Brain pericyte (primary cell): Measurements from ENCODE around the gene HOTAIR.

Source experiments
- DNase-seq: peaks from one replicate; pipeline ENCODE4 v3.0.0-alpha.2; 2012; ENCODE audit warnings: low read depth, low spot score

HOTAIR gene

GRCh38 chr12:53948650-53949593, 25.8 kb downstream of the HOTAIR start:
- no peak for DNase-seq

DNA sequence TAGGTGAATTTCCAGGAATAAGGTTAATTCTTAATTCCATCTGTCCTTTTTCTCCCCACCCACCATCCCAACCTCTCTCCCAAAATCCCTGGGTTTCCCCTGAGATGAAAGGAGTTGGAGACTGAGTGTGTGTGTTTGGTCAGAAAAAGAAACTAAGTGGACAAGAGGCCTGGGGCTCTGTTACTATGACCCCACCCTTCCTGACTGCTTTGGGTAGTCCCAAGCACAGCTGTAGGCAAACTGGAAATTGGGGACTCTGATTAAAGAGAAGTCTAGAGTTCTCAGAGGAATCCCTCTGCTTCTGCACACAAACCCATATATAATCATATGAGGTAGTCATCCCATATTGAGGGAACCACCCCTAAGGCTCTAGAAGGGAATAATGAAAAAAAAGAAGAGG, 27.0 kb downstream of the HOTAIR start:
- DNase-seq, result no peak

DNA sequence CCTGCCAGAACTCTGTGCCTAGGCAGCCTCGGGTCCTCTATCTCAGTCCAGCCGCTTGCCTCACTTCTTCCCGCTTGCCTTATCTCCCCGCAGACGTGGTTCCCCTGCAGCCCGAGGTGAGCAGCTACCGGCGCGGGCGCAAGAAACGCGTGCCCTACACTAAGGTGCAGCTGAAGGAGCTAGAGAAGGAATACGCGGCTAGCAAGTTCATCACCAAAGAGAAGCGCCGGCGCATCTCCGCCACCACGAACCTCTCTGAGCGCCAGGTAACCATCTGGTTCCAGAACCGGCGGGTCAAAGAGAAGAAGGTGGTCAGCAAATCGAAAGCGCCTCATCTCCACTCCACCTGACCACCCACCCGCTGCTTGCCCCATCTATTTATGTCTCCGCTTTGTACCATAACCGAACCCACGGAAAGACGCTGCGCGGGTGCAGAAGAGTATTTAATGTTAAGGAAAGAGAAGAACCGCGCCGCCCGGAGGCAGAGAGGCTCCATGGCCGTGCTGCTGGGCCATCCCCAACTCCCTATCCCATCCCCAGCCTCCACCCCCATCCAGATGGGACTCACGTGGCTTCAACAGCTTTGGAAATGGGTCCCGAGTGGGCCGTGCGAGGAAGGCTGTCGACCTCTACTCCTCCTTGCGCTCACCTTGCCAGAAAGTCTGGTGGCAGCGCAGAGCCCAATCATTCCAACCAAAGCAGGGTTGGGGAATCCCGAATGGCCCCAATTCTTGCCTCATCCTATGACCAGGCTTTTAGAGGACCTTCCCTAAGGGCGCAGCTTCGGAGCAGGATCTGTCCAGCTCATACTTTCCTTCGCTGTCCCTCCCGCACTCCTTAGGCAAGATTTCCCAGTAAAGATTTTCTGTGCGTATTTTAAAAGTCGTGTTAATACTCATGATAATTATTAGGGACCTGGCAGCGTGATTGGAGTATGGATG, 29.6 kb downstream of the HOTAIR start:
- no peak for DNase-seq

- DNase-seq, result no peak
Observed at GRCh38 chr12:53944209-53944608, 30.5 kb downstream of the HOTAIR start.

- DNase-seq, result no peak
Observed at GRCh38 chr12:53942467-53942997, 32.2 kb downstream of the HOTAIR start.

DNA sequence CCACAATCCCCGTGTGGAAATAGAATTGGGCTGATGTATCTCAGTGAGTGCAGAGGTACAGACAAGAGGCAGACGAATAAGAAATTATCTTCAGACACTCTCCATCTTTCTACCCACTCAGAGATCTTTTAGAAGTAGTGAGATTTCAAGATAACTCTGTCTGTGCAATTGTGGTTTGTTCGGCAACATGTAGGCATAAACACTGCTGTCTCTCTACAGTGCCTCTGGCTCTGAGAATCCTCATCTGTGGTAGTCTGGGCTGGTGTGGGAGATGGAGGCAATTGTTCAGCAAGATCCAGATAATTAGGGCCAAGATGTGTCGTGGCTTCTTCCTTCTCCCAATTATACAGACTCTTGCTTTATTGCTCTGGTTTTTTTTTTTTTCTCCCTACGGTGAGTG, 33.0 kb downstream of the HOTAIR start:
- DNase-seq, result no peak

DNA sequence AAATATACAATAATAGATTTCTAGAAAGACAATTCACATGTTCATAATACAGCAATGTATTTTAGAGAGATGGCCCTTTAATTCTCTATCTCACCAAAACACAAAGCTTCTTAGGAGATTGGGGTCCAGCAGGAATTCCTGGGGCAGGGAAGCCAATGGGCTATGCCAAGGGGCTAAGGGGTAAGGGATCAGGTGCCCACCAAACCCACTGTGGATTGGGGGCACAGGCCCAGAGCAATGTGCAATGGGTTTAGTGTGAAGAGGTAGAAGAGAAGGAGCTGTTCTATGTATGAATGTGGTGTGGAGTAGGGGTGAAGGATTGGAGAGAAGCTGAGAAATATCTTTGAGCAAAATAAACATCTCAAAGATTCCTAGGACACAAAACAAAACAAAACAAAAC, 33.6 kb downstream of the HOTAIR start:
- no peak for DNase-seq

DNA sequence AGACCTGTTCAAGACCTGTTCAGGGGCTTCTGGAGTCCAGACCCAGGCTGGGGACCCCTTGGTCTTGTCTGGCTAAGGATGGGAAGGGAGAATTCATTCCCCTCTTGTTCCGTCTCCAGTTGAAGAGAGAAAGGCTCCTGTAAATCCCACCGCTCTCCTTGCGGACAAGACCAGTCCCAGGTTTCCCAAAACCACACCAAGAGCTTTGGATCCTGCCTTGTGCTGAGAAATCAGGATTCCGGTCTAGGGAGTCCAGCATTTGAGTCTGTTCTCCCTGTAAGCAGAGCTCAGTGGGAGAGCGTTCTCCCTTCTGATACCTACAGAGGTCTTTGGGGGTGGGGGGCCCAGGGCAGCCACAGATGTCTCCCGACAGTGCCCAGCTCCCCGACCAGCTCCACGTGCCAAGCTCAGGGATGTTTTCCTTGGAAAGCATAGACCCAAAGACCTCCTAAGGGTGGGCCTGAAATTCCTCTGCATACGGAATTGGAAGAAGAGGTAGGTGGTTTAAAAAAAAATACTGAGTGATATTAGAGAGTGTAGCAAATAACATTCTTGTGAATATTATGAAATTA, 34.2 kb downstream of the HOTAIR start:
- DNase-seq, result no peak

DNA sequence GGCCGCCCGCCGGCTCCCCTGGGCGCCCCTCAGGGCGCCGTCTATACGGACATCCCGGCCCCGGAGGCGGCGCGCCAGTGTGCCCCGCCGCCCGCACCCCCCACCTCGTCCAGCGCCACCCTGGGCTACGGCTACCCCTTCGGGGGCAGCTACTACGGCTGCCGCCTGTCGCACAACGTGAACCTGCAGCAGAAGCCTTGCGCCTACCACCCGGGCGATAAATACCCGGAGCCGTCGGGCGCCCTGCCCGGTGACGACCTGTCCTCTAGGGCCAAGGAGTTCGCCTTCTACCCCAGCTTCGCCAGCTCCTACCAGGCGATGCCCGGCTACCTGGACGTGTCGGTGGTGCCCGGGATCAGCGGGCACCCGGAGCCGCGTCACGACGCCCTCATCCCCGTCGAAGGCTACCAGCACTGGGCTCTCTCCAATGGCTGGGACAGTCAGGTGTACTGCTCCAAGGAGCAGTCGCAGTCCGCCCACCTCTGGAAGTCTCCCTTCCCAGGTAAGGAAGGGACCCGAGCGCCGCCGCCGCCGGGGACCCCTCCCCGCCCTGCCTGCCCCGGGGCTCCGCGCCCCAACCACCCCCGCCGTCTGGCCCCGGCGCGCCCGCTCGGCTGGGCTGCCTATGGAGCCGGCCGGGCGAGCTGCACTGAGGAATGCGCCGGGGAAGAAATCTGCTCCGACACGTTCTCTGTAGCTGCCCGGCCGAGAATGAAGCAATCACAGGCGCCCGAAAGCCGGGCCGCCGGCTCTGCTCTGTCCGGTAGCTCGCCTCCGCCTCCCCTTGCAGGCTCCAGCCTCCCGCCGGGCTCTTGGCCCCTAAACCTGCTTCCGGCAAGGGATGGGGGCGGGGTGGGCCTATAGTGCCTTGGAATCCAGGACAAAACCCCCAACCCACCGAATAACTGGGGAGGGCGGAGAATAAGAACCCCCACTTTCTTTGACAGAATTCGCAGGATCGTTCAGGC, 35.3 kb downstream of the HOTAIR start:
- no peak for DNase-seq

DNA sequence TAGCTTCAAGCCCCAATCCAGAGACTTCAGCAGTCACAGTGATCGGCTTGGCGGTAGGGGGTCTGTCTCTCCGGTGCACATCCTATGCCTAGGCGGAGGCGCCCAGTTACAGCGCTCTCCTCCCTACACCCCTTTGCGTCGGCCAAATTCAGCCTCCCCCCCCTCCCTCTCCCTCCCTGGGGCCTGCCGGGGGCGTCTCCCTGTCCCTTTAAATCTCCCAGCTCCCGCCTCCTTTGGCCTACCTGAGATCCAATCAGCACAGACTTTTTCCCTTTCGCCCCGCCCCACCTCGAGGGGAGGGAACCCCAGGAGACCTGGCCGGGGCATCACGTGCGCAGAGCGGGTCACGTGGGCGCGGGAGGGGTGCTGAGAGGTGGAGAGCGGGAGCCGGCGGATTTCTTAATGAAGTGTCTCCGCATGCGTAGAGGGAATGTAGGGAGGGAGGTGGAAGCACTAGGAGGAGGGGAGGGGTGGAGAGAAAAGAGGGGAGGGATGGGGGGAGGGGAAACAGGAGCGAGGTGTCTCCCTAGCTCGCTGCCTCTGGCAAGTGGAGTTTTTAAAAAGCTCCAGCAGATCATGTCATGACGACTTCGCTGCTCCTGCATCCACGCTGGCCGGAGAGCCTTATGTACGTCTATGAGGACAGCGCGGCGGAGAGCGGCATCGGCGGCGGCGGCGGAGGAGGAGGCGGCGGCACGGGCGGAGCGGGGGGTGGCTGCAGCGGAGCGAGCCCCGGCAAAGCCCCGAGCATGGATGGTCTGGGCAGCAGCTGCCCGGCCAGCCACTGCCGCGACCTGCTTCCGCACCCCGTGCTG, 36.2 kb downstream of the HOTAIR start, which contains the start of gene HOXC13:
TSS of gene HOXC13 (plus strand) at position 506 of the 815 bp plus-strand sequence. CDS start at position 582, 76 bp downstream.
- DNase-seq, result no peak

GRCh38 chr12:53937596-53938325, 37.0 kb downstream of the HOTAIR start:
- DNase-seq, result no peak

DNA sequence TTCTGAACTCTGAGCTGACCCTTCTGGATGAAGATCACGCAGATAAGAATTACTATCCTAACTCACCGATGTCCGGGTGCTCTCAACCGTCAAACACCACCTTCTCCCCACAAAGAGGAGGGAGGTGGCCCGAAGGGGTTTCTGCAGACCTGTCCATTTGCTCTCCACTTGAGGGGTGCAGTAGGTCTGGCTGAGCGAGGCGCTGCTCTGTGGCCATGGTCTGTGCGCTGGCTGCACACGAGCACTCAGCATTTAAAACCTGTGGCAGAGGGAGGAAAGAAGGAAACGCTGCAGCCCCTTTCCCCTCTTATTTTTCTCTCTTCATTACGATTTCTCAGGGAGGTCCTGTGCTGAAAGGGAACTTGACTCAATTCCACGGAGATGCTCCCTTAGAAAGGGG, 37.7 kb downstream of the HOTAIR start:
- DNase-seq, result no peak

- no peak for DNase-seq
Observed at GRCh38 chr12:53935383-53936341, 39.1 kb downstream of the HOTAIR start.

GRCh38 chr12:53932915-53933314, 41.8 kb downstream of the HOTAIR start:
- no peak for DNase-seq

- DNase-seq, result no peak
Observed at GRCh38 chr12:53931844-53932581, 42.7 kb downstream of the HOTAIR start.

DNA sequence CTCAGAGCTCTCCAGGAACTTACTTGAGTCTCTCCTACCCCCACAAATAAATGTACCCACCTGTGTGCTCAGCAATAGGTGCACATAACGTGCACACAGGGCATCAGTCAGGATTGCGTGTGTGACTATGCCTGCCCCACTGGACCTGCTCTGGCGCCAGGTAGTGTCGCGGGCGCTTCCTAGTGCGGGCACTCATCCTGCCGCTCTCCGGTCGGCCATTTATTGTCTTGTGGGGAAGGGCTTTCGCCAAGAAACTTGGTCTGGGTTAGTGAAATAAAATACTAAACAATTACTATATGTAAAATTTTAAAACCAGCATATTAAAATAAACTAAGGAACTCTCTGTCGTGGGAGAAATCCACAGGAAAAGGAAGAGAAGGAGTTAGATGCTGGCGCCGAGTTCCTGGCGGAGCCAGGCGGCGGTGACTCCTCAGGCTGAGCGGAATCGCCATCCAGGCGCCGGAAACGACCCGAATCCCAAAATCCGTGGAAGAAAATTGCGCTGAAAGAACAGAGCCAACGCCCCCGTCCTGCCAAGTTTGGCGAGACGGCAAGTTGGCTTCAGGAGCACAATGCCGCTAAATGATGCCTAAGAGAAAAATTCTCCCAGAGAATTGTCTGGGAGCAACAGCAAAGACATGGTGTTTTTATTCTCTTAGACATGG, 44.0 kb downstream of the HOTAIR start:
- no peak for DNase-seq
